Stimulated activated CD4-positive, alpha-beta T cell treated with anti-CD3 and anti-CD28 coated beads, Interleukin-4, amount 100 ng/mL, for 48 hours (primary cell): ENCODE data around the gene DDX53.

Experiments used
- DNase-seq, 2 donors: peaks; one replicate each; pipeline ENCODE4 v3.0.0-alpha.2; 2020; ENCODE audit warnings: low read depth in 2 of 2

Gene DDX53

GRCh38 chrX:23048806-23049573, 49.2 kb downstream of the DDX53 start:
- DNase-seq, result no peak

GRCh38 chrX:23052324-23052723, 52.6 kb downstream of the DDX53 start:
- no peak for DNase-seq
